ENCODE data around the gene TRIL. TPM values are rescaled to one million over a fixed set of nuclear protein-coding genes. Genes with fewer than 3 reads are reported as not detected.

TRIL gene
- total and polyA plus RNA-seq, 2 donors (not counting 1 experiment from before 2014, with no cell fraction given), result not detected

GRCh38 chr7:28937619-28938018 is 20.5 kb downstream of the TRIL start:
- peaks cover 47% of the 10 kb centered on the region for H3K27me3 Mint-ChIP-seq
- H3K4me1 Mint-ChIP-seq, result no peaks in the 10 kb centered on the region

DNA sequence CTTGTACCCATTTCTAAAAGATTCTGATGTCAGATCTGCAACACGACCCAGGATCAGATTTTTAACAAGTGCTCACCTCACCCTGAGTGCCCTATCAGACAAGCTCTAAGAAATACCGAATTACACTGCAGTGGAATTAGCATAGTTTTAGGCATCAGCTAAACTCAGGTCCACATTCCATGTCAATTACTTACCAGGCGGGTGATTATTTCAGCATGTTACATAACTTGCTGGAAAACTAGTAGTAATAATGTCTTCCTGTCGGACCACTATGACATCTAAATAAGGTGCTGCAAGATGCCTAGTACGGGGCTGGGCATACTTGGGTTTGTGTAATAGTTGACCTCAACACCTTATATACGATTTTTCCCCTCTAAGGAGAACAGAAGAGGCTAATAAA is 21.0 kb downstream of the TRIL start:
- Histone ChIP-seq H3K27me3 (replicated peaks in 1 of 4; ENCODE audit: control extremely low read depth in 1 of 4, control insufficient read depth in 3 of 4, insufficient read depth in 4 of 4, low read length in 3 of 4) (peaks cover 0 to 11% (median 4%) of the 10 kb centered on the region in 4 experiments), H4K20me1 (ENCODE audit: control insufficient read depth, insufficient read depth, low read length, poor library complexity, severe bottlenecking) (no peaks in the 10 kb centered on the region), H3K9me3 (ENCODE audit: control extremely low read depth in 1 of 3, control insufficient read depth in 2 of 3, insufficient read depth in 1 of 3, low read length in 2 of 3) (no peaks in the 10 kb centered on the region), H3K4me3 (ENCODE audit: control extremely low read depth in 1 of 5, extremely low read depth in 1 of 5, insufficient read depth in 1 of 5, low read depth in 2 of 5, low read length in 4 of 5) (no peak overlapping the region), H3K4me2 (replicated peaks; ENCODE audit: low read depth, low read length, poor library complexity, severe bottlenecking) (no peak overlapping the region), H3K36me3 (replicated peaks in 1 of 2; ENCODE audit: control extremely low read depth in 1 of 2, control insufficient read depth in 1 of 2, extremely low read depth in 1 of 2, insufficient read depth in 2 of 2, low read length in 1 of 2) (no peaks in the 10 kb centered on the region), H3K79me2 (ENCODE audit: control insufficient read depth, insufficient read depth, low read length) (no peaks in the 10 kb centered on the region), H3K4me1 (ENCODE audit: control insufficient read depth in 2 of 2, insufficient read depth in 2 of 2, low read length in 2 of 2) (no peaks in the 10 kb centered on the region), H3K27ac (ENCODE audit: low read length in 2 of 2) (no peak overlapping the region), H3K9ac (ENCODE audit: low read length) (no peak overlapping the region), H2AFZ (ENCODE audit: insufficient read depth, low read depth, low read length, poor library complexity, severe bottlenecking) (no peak overlapping the region)
- 83% methylated on average over 2 of the region's 6 CpGs for WGBS (ENCODE audit: insufficient coverage)
- CTCF ChIA-PET, result interaction anchor here (14.0 kb wide), 1 partner anchor 13 kb away, joined by 127 read pairs; no protein-coding TSS in a partner anchor
- Mint-ChIP-seq H3K4me3 (no peak overlapping the region), H3K27ac (no peak overlapping the region), H3K4me1 (no peaks in the 10 kb centered on the region), H3K27me3 (peaks cover 49% of the 10 kb centered on the region), H3K9me3 (ENCODE audit: insufficient read depth) (no peaks in the 10 kb centered on the region)
- POLR2A ChIA-PET, result no interaction called here
- no peak for TF ChIP-seq EZH2 (IDR thresholded peaks at IDR 0.05; ENCODE audit: borderline replicate concordance, insufficient read depth, low read depth, low read length, poor library complexity, severe bottlenecking)
- TF ChIP-seq, protein P1, sequence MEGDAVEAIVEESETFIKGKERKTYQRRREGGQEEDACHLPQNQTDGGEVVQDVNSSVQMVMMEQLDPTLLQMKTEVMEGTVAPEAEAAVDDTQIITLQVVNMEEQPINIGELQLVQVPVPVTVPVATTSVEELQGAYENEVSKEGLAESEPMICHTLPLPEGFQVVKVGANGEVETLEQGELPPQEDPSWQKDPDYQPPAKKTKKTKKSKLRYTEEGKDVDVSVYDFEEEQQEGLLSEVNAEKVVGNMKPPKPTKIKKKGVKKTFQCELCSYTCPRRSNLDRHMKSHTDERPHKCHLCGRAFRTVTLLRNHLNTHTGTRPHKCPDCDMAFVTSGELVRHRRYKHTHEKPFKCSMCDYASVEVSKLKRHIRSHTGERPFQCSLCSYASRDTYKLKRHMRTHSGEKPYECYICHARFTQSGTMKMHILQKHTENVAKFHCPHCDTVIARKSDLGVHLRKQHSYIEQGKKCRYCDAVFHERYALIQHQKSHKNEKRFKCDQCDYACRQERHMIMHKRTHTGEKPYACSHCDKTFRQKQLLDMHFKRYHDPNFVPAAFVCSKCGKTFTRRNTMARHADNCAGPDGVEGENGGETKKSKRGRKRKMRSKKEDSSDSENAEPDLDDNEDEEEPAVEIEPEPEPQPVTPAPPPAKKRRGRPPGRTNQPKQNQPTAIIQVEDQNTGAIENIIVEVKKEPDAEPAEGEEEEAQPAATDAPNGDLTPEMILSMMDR (IDR thresholded peaks at IDR 0.05), result no peak
- no peak for DNase-seq
- no peak for ATAC-seq (ENCODE audit: low read depth)
- intact Hi-C loops (cut with micrococcal nuclease), result no loop called here

More at GRCh38 chr7:28937619-28938018, 20.5 kb downstream of the TRIL start:
- H2AFZ ChIP-seq (ENCODE audit: insufficient read depth, low read depth, low read length, poor library complexity, severe bottlenecking), result no peak overlapping the region
- no peaks in the 10 kb centered on the region for H3K79me2 ChIP-seq (ENCODE audit: control insufficient read depth, insufficient read depth, low read length)
- H3K4me3 Mint-ChIP-seq, result no peak overlapping the region
- H3K4me2 ChIP-seq (replicated peaks; ENCODE audit: low read depth, low read length, poor library complexity, severe bottlenecking), result no peak overlapping the region
- no peaks in the 10 kb centered on the region for H3K4me1 ChIP-seq (ENCODE audit: control insufficient read depth in 2 of 2, insufficient read depth in 2 of 2, low read length in 2 of 2)
- H3K27ac Mint-ChIP-seq, result no peak overlapping the region
- H3K9me3 ChIP-seq (ENCODE audit: control extremely low read depth in 1 of 3, control insufficient read depth in 2 of 3, insufficient read depth in 1 of 3, low read length in 2 of 3), result no peaks in the 10 kb centered on the region
- intact Hi-C loops (cut with micrococcal nuclease), result no loop called here
- peaks cover 0 to 9% (median 4%) of the 10 kb centered on the region in 4 experiments for H3K27me3 ChIP-seq (replicated peaks in 1 of 4; ENCODE audit: control extremely low read depth in 1 of 4, control insufficient read depth in 3 of 4, insufficient read depth in 4 of 4, low read length in 3 of 4)
- no peak overlapping the region for H3K9ac ChIP-seq (ENCODE audit: low read length)
- no peaks in the 10 kb centered on the region for H3K36me3 ChIP-seq (replicated peaks in 1 of 2; ENCODE audit: control extremely low read depth in 1 of 2, control insufficient read depth in 1 of 2, extremely low read depth in 1 of 2, insufficient read depth in 2 of 2, low read length in 1 of 2)
- no peak overlapping the region for H3K4me3 ChIP-seq (ENCODE audit: control extremely low read depth in 1 of 5, extremely low read depth in 1 of 5, insufficient read depth in 1 of 5, low read depth in 2 of 5, low read length in 4 of 5)
- 92% methylated on average over 7 of the region's 7 CpGs for WGBS (ENCODE audit: insufficient coverage)
- H4K20me1 ChIP-seq (ENCODE audit: control insufficient read depth, insufficient read depth, low read length, poor library complexity, severe bottlenecking), result no peaks in the 10 kb centered on the region
- TF ChIP-seq EZH2 (IDR thresholded peaks at IDR 0.05; ENCODE audit: borderline replicate concordance, insufficient read depth, low read depth, low read length, poor library complexity, severe bottlenecking), result no peak
- TF ChIP-seq, protein P1 (IDR thresholded peaks at IDR 0.05), result no peak
- H3K9me3 Mint-ChIP-seq (ENCODE audit: insufficient read depth), result no peaks in the 10 kb centered on the region
- ChIA-PET CTCF (interaction anchor here (14.0 kb wide), 1 partner anchor 13 kb away, joined by 127 read pairs; no protein-coding TSS in a partner anchor), POLR2A (no interaction called here)
- H3K27ac ChIP-seq (ENCODE audit: low read length in 2 of 2), result no peak overlapping the region
- ATAC-seq (ENCODE audit: low read depth), result no peak
- no peak for DNase-seq

Data from B cell (primary cell).